Testis (tissue), 2 donors: ENCODE results near the gene TMEM18.

Experiments
- POLR2A ChIP-seq: fragments of 450-650 bp; IDR thresholded peaks from one replicate; pipeline ENCODE4 v1.6.1; 2017; ENCODE audit warnings: antibody characterized with exemption, mild to moderate bottlenecking, moderate library complexity
- TF ChIP-seq, protein P1 (sequence below), 3 experiments: fragments of 450-650 bp in 2 of 3; fragments of 200-600 bp in 1 of 3; sonication (generic) in 1 of 3; IDR thresholded peaks; one replicate each; pipeline ENCODE4 v1.5.1; 2016 to 2019; ENCODE audit warnings: antibody characterized with exemption in 3 of 3, mild to moderate bottlenecking in 2 of 3, moderate library complexity in 1 of 3

DNA sequence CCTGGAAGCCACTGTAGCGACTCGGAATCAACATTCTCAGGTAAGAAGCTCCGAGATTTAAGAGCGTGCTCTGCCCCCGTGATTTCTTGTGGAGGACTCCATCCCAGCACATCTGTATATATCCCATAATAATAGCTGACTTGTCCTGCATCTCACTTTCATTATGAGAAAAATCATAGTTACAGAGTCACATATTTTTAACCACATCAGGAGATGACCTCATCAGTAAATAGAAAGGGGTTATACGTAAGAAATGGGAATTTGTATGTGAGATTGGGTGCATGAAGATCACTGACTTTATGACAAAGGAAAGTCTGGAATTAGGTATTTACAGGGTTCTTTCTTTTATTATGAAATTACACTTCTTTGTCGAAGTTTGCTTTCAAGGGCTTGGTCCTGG, 16.4 kb upstream of the TMEM18 start:
- TF ChIP-seq, protein P1, sequence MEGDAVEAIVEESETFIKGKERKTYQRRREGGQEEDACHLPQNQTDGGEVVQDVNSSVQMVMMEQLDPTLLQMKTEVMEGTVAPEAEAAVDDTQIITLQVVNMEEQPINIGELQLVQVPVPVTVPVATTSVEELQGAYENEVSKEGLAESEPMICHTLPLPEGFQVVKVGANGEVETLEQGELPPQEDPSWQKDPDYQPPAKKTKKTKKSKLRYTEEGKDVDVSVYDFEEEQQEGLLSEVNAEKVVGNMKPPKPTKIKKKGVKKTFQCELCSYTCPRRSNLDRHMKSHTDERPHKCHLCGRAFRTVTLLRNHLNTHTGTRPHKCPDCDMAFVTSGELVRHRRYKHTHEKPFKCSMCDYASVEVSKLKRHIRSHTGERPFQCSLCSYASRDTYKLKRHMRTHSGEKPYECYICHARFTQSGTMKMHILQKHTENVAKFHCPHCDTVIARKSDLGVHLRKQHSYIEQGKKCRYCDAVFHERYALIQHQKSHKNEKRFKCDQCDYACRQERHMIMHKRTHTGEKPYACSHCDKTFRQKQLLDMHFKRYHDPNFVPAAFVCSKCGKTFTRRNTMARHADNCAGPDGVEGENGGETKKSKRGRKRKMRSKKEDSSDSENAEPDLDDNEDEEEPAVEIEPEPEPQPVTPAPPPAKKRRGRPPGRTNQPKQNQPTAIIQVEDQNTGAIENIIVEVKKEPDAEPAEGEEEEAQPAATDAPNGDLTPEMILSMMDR (IDR thresholded peaks at IDR 0.05): no peak
- no peak for TF ChIP-seq POLR2A
